ENCODE data around the gene CMC2. TPM values are rescaled to one million over a fixed set of nuclear protein-coding genes. Genes with fewer than 3 reads are reported as not detected.

Gene CMC2
- total and polyA plus RNA-seq, 9 of the 15 experiments (the other 6 are each of a cell fraction or from before 2014, with no cell fraction given) = 122 to 501 (median 172) TPM

DNA sequence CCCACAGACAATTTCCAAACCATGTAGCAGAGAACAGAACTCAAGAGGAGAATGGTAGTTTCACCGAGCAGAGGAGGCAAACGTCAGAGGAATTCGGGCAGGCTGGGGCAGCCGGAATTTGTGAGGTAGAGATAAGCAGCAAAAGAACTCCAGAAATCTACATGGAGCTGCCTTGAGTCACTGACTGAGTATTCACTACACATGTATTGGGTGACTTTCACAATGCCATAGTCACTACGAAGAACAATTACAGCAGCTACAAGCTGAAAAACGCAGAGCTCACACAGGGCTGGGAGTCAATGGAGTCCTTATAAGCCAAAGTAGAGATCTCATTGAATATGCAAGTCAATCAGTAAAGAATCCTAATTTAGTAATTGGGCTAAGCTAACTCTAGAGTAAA is 13.4 kb downstream of the CMC2 start (continued):
- TF ChIP-seq, protein P1, sequence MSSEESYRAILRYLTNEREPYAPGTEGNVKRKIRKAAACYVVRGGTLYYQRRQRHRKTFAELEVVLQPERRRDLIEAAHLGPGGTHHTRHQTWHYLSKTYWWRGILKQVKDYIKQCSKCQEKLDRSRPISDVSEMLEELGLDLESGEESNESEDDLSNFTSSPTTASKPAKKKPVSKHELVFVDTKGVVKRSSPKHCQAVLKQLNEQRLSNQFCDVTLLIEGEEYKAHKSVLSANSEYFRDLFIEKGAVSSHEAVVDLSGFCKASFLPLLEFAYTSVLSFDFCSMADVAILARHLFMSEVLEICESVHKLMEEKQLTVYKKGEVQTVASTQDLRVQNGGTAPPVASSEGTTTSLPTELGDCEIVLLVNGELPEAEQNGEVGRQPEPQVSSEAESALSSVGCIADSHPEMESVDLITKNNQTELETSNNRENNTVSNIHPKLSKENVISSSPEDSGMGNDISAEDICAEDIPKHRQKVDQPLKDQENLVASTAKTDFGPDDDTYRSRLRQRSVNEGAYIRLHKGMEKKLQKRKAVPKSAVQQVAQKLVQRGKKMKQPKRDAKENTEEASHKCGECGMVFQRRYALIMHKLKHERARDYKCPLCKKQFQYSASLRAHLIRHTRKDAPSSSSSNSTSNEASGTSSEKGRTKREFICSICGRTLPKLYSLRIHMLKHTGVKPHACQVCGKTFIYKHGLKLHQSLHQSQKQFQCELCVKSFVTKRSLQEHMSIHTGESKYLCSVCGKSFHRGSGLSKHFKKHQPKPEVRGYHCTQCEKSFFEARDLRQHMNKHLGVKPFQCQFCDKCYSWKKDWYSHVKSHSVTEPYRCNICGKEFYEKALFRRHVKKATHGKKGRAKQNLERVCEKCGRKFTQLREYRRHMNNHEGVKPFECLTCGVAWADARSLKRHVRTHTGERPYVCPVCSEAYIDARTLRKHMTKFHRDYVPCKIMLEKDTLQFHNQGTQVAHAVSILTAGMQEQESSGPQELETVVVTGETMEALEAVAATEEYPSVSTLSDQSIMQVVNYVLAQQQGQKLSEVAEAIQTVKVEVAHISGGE (CRISPR knock-in tag; IDR thresholded peaks at IDR 0.05) = no peak
- TF ChIP-seq SETDB1 (IDR thresholded peaks at IDR 0.05; ENCODE audit: low read length) (no peak), MYBL2 (IDR thresholded peaks at IDR 0.05; ENCODE audit: low read depth) (no peak), MYBL2 (CRISPR knock-in tag; IDR thresholded peaks at IDR 0.05; ENCODE audit: borderline replicate concordance) (no peak), ZNF699 (CRISPR knock-in tag; IDR thresholded peaks at IDR 0.05; ENCODE audit: insufficient replicate concordance) (no peak), TAF9B (IDR thresholded peaks at IDR 0.05; ENCODE audit: partially characterized antibody) (peak; percentile 6), NFIC (IDR thresholded peaks at IDR 0.05) (no peak), CBX8 (IDR thresholded peaks at IDR 0.05; ENCODE audit: borderline replicate concordance, extremely low read depth, low read depth, low read length, poor library complexity, severe bottlenecking) (no peak), ELF2 (CRISPR knock-in tag; IDR thresholded peaks at IDR 0.05) (0 out of 2 replicates have a peak, but pooled peaks have one; percentile 26)
- TF ChIP-seq, protein P2, sequence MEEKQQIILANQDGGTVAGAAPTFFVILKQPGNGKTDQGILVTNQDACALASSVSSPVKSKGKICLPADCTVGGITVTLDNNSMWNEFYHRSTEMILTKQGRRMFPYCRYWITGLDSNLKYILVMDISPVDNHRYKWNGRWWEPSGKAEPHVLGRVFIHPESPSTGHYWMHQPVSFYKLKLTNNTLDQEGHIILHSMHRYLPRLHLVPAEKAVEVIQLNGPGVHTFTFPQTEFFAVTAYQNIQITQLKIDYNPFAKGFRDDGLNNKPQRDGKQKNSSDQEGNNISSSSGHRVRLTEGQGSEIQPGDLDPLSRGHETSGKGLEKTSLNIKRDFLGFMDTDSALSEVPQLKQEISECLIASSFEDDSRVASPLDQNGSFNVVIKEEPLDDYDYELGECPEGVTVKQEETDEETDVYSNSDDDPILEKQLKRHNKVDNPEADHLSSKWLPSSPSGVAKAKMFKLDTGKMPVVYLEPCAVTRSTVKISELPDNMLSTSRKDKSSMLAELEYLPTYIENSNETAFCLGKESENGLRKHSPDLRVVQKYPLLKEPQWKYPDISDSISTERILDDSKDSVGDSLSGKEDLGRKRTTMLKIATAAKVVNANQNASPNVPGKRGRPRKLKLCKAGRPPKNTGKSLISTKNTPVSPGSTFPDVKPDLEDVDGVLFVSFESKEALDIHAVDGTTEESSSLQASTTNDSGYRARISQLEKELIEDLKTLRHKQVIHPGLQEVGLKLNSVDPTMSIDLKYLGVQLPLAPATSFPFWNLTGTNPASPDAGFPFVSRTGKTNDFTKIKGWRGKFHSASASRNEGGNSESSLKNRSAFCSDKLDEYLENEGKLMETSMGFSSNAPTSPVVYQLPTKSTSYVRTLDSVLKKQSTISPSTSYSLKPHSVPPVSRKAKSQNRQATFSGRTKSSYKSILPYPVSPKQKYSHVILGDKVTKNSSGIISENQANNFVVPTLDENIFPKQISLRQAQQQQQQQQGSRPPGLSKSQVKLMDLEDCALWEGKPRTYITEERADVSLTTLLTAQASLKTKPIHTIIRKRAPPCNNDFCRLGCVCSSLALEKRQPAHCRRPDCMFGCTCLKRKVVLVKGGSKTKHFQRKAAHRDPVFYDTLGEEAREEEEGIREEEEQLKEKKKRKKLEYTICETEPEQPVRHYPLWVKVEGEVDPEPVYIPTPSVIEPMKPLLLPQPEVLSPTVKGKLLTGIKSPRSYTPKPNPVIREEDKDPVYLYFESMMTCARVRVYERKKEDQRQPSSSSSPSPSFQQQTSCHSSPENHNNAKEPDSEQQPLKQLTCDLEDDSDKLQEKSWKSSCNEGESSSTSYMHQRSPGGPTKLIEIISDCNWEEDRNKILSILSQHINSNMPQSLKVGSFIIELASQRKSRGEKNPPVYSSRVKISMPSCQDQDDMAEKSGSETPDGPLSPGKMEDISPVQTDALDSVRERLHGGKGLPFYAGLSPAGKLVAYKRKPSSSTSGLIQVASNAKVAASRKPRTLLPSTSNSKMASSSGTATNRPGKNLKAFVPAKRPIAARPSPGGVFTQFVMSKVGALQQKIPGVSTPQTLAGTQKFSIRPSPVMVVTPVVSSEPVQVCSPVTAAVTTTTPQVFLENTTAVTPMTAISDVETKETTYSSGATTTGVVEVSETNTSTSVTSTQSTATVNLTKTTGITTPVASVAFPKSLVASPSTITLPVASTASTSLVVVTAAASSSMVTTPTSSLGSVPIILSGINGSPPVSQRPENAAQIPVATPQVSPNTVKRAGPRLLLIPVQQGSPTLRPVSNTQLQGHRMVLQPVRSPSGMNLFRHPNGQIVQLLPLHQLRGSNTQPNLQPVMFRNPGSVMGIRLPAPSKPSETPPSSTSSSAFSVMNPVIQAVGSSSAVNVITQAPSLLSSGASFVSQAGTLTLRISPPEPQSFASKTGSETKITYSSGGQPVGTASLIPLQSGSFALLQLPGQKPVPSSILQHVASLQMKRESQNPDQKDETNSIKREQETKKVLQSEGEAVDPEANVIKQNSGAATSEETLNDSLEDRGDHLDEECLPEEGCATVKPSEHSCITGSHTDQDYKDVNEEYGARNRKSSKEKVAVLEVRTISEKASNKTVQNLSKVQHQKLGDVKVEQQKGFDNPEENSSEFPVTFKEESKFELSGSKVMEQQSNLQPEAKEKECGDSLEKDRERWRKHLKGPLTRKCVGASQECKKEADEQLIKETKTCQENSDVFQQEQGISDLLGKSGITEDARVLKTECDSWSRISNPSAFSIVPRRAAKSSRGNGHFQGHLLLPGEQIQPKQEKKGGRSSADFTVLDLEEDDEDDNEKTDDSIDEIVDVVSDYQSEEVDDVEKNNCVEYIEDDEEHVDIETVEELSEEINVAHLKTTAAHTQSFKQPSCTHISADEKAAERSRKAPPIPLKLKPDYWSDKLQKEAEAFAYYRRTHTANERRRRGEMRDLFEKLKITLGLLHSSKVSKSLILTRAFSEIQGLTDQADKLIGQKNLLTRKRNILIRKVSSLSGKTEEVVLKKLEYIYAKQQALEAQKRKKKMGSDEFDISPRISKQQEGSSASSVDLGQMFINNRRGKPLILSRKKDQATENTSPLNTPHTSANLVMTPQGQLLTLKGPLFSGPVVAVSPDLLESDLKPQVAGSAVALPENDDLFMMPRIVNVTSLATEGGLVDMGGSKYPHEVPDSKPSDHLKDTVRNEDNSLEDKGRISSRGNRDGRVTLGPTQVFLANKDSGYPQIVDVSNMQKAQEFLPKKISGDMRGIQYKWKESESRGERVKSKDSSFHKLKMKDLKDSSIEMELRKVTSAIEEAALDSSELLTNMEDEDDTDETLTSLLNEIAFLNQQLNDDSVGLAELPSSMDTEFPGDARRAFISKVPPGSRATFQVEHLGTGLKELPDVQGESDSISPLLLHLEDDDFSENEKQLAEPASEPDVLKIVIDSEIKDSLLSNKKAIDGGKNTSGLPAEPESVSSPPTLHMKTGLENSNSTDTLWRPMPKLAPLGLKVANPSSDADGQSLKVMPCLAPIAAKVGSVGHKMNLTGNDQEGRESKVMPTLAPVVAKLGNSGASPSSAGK (IDR thresholded peaks at IDR 0.05) = no peak
